HepG2 (cell line): ENCODE results near the gene SLC12A3. TPM values are rescaled to one million over a fixed set of nuclear protein-coding genes. Genes with fewer than 3 reads are reported as not detected.

ENCODE experiments used
- ATAC-seq: fragments of 200-7000 bp; cut with Tn5 transposase; 3 replicates; pipeline ENCODE4 v1.9.1; 2020; ENCODE audit warnings: mild to moderate bottlenecking, moderate library complexity
- BruUV-seq: library from RNA; stranded (reverse); fragments of 400-500 nt; replicated peaks from 2 replicates; lab custom pipeline; 2021; lab: Mats Ljungman, UMichigan
- CTCF ChIA-PET: fragments of 300-600 bp; formaldehyde crosslinking; extraction: SDS; loops from one replicate; lab custom pipeline; 2021; ENCODE audit warnings: low total read pairs, inconsistent platforms, low intra/inter-chr PET ratio; lab: Yijun Ruan, JAX
- POLR2A ChIA-PET: fragments of 350-600 bp; sonication (Branson Sonifier 250); formaldehyde crosslinking; loops from one replicate; lab custom pipeline; 2020; ENCODE audit warnings: antibody characterized with exemption, inconsistent platforms; lab: Yijun Ruan, JAX
- DNase-seq: peaks from one replicate; pipeline ENCODE4 v3.0.0-alpha.2; 2015; ENCODE audit warnings: low spot score
- FAIRE-seq: peaks from 3 replicates; lab custom pipeline; 2011; peaks lifted over from hg19 to GRCh38; lab: Jason Lieb, UNC
- H2AFZ ChIP-seq: one replicate; pipeline ENCODE4 v1.6.1; 2011; ENCODE audit warnings: low read length, inconsistent platforms
- H3K27ac ChIP-seq: fragments of 300-600 bp; 3 replicates; pipeline ENCODE4 v1.8.0; 2011; ENCODE audit warnings: mixed run types, mild to moderate bottlenecking, mixed read lengths, low read length, inconsistent platforms; ENCODE audit not compliant: insufficient read depth; ENCODE audit errors: extremely low read length
- H3K27me3 ChIP-seq, 2 experiments: fragments of 200-600 bp in 1 of 2; 2 replicates in 1 of 2; 3 replicates in 1 of 2; pipeline versions ENCODE4 v1.6.0 to v1.8.0; 2011; ENCODE audit warnings: low read length in 2 of 2, mild to moderate bottlenecking in 2 of 2, moderate library complexity in 2 of 2, inconsistent platforms in 1 of 2; ENCODE audit not compliant: insufficient read depth in 2 of 2, control insufficient read depth in 1 of 2
- H3K36me3 ChIP-seq, 2 experiments: fragments of 200-600 bp in 1 of 2; replicated peaks in 1 of 2; 2 replicates in 1 of 2; 3 replicates in 1 of 2; pipeline versions ENCODE4 v1.5.1 to v1.8.0; 2011; ENCODE audit warnings: low read length in 2 of 2, inconsistent platforms in 1 of 2; ENCODE audit not compliant: insufficient read depth in 2 of 2, control insufficient read depth in 1 of 2
- H3K4me1 ChIP-seq: 2 replicates; pipeline ENCODE4 v1.5.1; 2012; ENCODE audit warnings: low read length, inconsistent platforms; ENCODE audit not compliant: insufficient read depth
- H3K4me2 ChIP-seq: 2 replicates; pipeline ENCODE4 v1.6.0; 2011; ENCODE audit warnings: low read depth, low read length, inconsistent platforms
- H3K4me3 ChIP-seq, 3 experiments: fragments of 200-600 bp in 1 of 3; sonication (generic), shearing (Covaris generic) in 1 of 3; replicated peaks in 1 of 3; 2 replicates each; pipeline ENCODE4 v1.5.1; 2011 to 2016; ENCODE audit warnings: low read length in 3 of 3, inconsistent platforms in 2 of 3, low read depth in 2 of 3, mild to moderate bottlenecking in 2 of 3, control low read depth in 1 of 3, mixed read lengths in 1 of 3; ENCODE audit not compliant: insufficient read depth in 1 of 3
- H3K79me2 ChIP-seq: one replicate; pipeline ENCODE4 v1.6.1; 2011; ENCODE audit warnings: low read length, inconsistent platforms; ENCODE audit not compliant: insufficient read depth
- H3K9ac ChIP-seq: 2 replicates; pipeline ENCODE4 v1.6.0; 2011; ENCODE audit warnings: mild to moderate bottlenecking, low read depth, low read length, inconsistent platforms; ENCODE audit not compliant: insufficient read depth
- H3K9me3 ChIP-seq: 2 replicates; pipeline ENCODE4 v1.5.1; 2012; ENCODE audit warnings: mild to moderate bottlenecking, low read length
- H4K20me1 ChIP-seq: 2 replicates; pipeline ENCODE4 v1.6.0; 2011; ENCODE audit warnings: inconsistent platforms, mild to moderate bottlenecking, low read length, moderate library complexity; ENCODE audit not compliant: insufficient read depth
- HCFC1 ChIP-seq: fragments of 150-350 bp; IDR thresholded peaks from 2 replicates; pipeline ENCODE4 v1.6.1; 2014; ENCODE audit warnings: low read depth, low read length
- HDAC1 ChIP-seq: sonication (generic); formaldehyde crosslinking; IDR thresholded peaks from 2 replicates; pipeline ENCODE4 v1.5.1; 2020; ENCODE audit warnings: mild to moderate bottlenecking, missing genetic modification reagents
- RBAK ChIP-seq: sonication (generic); formaldehyde crosslinking; IDR thresholded peaks from 2 replicates; pipeline ENCODE4 v1.5.1; 2020; ENCODE audit warnings: mild to moderate bottlenecking, missing genetic modification reagents
- RFXAP ChIP-seq: sonication (generic); formaldehyde crosslinking; IDR thresholded peaks from 2 replicates; pipeline ENCODE4 v1.4.0; 2020; ENCODE audit warnings: missing genetic modification reagents, borderline replicate concordance
- SP140L ChIP-seq: sonication (generic); formaldehyde crosslinking; IDR thresholded peaks from 2 replicates; pipeline ENCODE4 v1.4.0; 2020; ENCODE audit warnings: missing genetic modification reagents, borderline replicate concordance
- TOE1 ChIP-seq: sonication (generic); formaldehyde crosslinking; IDR thresholded peaks from 2 replicates; pipeline ENCODE4 v1.4.0; 2020; ENCODE audit warnings: mild to moderate bottlenecking, missing genetic modification reagents
- ZFP91 ChIP-seq: sonication (generic); formaldehyde crosslinking; IDR thresholded peaks from 2 replicates; pipeline ENCODE4 v1.9.0; 2022; ENCODE audit warnings: missing genetic modification reagents, mild to moderate bottlenecking, borderline replicate concordance
- ZNF30 ChIP-seq: sonication (generic); formaldehyde crosslinking; IDR thresholded peaks from 2 replicates; pipeline ENCODE4 v1.5.0; 2020; ENCODE audit warnings: mild to moderate bottlenecking, missing genetic modification reagents
- ZNF607 ChIP-seq: sonication (generic); formaldehyde crosslinking; IDR thresholded peaks from 2 replicates; pipeline ENCODE4 v1.5.1; 2020; ENCODE audit warnings: missing genetic modification reagents, mild to moderate bottlenecking, borderline replicate concordance
- ZNF687 ChIP-seq: sonication (generic); formaldehyde crosslinking; IDR thresholded peaks from 2 replicates; pipeline ENCODE4 v1.5.1; 2020; ENCODE audit warnings: mild to moderate bottlenecking, missing genetic modification reagents, moderate library complexity
- ZNF770 ChIP-seq: sonication (generic); formaldehyde crosslinking; IDR thresholded peaks from 2 replicates; pipeline ENCODE4 v1.5.0; 2020; ENCODE audit warnings: mild to moderate bottlenecking, missing genetic modification reagents
- WGBS: methylation state at CpG from one replicate; pipeline ENCODE4 v1.1.6; 2017; ENCODE audit warnings: low lambda C conversion rate; 5-methylcytosine and 5-hydroxymethylcytosine counted together
- in situ Hi-C: cut with HindIII; loops from 2 replicates; pipeline ENCODE4 v1.10.0; 2017; ENCODE audit warnings: low pct_unique_long_range_greater_than_20kb; ENCODE audit not compliant: extremely low pct_ligation_motif_present
- intact Hi-C: fragments of 100-400 bp; cut with micrococcal nuclease; formaldehyde crosslinking; loops from one replicate; pipeline ENCODE4 v1.10.0; 2022; ENCODE audit not compliant: unreplicated experiment
- polyA plus RNA-seq, 8 experiments: library from polyadenylated mRNA; depleted of rRNA in 3 of 8; stranded (reverse) in 7 of 8; unstranded in 1 of 8; fragments of >200 nt; fragmentation: Illumina TruSeq in 4 of 8; extraction: Trizol in 4 of 8; gene quantifications; 2 replicates each; pipeline versions ENCODE4 v1.2.1 to v1.2.3, GENCODE V29; 2011 to 2016; ENCODE audit warnings: low read depth in 4 of 8, missing spikeins in 1 of 8, mixed read lengths in 1 of 8; ENCODE audit not compliant: insufficient read depth in 1 of 8
- total RNA-seq, 5 experiments: library from RNA; depleted of rRNA; stranded (reverse); fragments of >200 nt; fragmentation: Illumina TruSeq; extraction: Trizol; gene quantifications; 2 replicates each; pipeline ENCODE4 v1.2.3, GENCODE V29; 2016; ENCODE audit warnings: low read depth in 1 of 5

Gene SLC12A3
- total and polyA plus RNA-seq, 2 of the 13 experiments (the other 11 are each of a cell fraction or from before 2014, with no cell fraction given), result 6.2 TPM; not detected in 1

- in situ Hi-C loops, result no loop called here
- Histone ChIP-seq H3K4me1 (no peaks in the 10 kb centered on the region; the same call in 1 of the 2 replicates), H3K9ac (no peak overlapping the region), H3K4me3 (no peak overlapping the region), H2AFZ (no peak overlapping the region), H3K79me2 (no peaks in the 10 kb centered on the region), H3K27me3 (peaks cover 2 to 7% of the 10 kb centered on the region in 2 experiments; a peak in 3 of 5 replicates), H3K27ac (no peak overlapping the region), H4K20me1 (no peaks in the 10 kb centered on the region), H3K9me3 (no peaks in the 10 kb centered on the region), H3K4me2 (no peak overlapping the region), H3K36me3 (no peaks in the 10 kb centered on the region)
- no TSS peak for BruUV-seq
- TF ChIP-seq ZNF30 (CRISPR knock-in tag) (no peak), SP140L (CRISPR knock-in tag) (no peak), HDAC1 (CRISPR knock-in tag) (no peak), RBAK (CRISPR knock-in tag) (no peak), TOE1 (no peak), RFXAP (no peak)
- ChIA-PET POLR2A (interaction anchor here (1.1 to 1.5 kb wide), 2 partner anchors 33 to 42 kb away, joined by 3 to 7 read pairs; partner anchors contain the start of gene HERPUD1), CTCF (no interaction called here)
- intact Hi-C loops, result no loop called here
- no peak for ATAC-seq
- no peak for FAIRE-seq
- no peak for DNase-seq
- 83% methylated on average over 5 of the region's 5 CpGs for WGBS
These were observed 24.2 kb downstream of the SLC12A3 start for GRCh38 chr16:56889206-56889605.

GRCh38 chr16:56891685-56892084 is 26.7 kb downstream of the SLC12A3 start:
- DNase-seq (no peak), ATAC-seq (peak; percentile 20; the same call in 2 of the 3 replicates), FAIRE-seq (no peak)
- Histone ChIP-seq H4K20me1 (no peaks in the 10 kb centered on the region), H3K27me3 (peaks cover 4 to 7% of the 10 kb centered on the region in 2 experiments; a peak in 4 of 5 replicates), H3K4me3 (no peak overlapping the region), H3K9ac (no peak overlapping the region), H3K27ac (no peak overlapping the region), H2AFZ (no peak overlapping the region), H3K36me3 (no peaks in the 10 kb centered on the region), H3K79me2 (no peaks in the 10 kb centered on the region), H3K4me2 (no peak overlapping the region), H3K9me3 (no peaks in the 10 kb centered on the region), H3K4me1 (no peaks in the 10 kb centered on the region)
- 51% methylated on average over 9 of the region's 11 CpGs for WGBS
- ChIA-PET POLR2A (no interaction called here), CTCF (no interaction called here)
- in situ Hi-C loops (no loop called here), intact Hi-C loops (no loop called here)
- BruUV-seq, result no TSS peak
- TF ChIP-seq HCFC1 (no peak), ZNF687 (CRISPR knock-in tag) (0 out of 2 replicates have a peak, but pooled peaks have one; percentile 19), ZFP91 (CRISPR knock-in tag) (0 out of 2 replicates have a peak, but pooled peaks have one; percentile 29), ZNF770 (CRISPR knock-in tag) (peak; percentile 74; the same call in 1 of the 2 replicates), ZNF607 (CRISPR knock-in tag) (no peak)
